ENCODE results near the gene CCDC154.

GRCh38 chr16:1475552-1476114, 31.3 kb upstream of the CCDC154 start:
- TF ChIP-seq CTCF (IDR thresholded peaks at IDR 0.05) (no peak), POLR2A (IDR thresholded peaks at IDR 0.05) (no peak)
